HG03095 (cell line): Measurements from ENCODE around the gene QKI.
"Not testable (repeated sequence)": the region's sequence is repeated elsewhere in the genome, so short reads cannot be mapped to it uniquely, and the experiment has no call there.

Experiments
- ATAC-seq: cut with Tn5 transposase; IDR thresholded peaks from one replicate; pipeline ENCODE4 v1.9.1; 2021; ENCODE audit warnings: moderate library complexity; ENCODE audit not compliant: unreplicated experiment

Gene QKI

GRCh38 chr6:163572612-163573011, 158.1 kb downstream of the QKI start:
- ATAC-seq, result no peak

GRCh38 chr6:163573503-163574179, 159.1 kb downstream of the QKI start:
- ATAC-seq, result no peak

- no peak for ATAC-seq
Measured at GRCh38 chr6:163576114-163576513, 161.6 kb downstream of the QKI start.

GRCh38 chr6:163577404-163577803, 162.9 kb downstream of the QKI start:
- ATAC-seq, result no peak

- no peak for ATAC-seq
Measured at GRCh38 chr6:163579111-163579879, 164.8 kb downstream of the QKI start.

GRCh38 chr6:163579880-163580295, 165.4 kb downstream of the QKI start:
- ATAC-seq, result no peak

- no peak for ATAC-seq
Measured at GRCh38 chr6:163580311-163581030, 166.0 kb downstream of the QKI start.

- no peak for ATAC-seq
Measured at GRCh38 chr6:163583558-163583957, 169.0 kb downstream of the QKI start.

- ATAC-seq, result no peak
Measured at GRCh38 chr6:163585932-163586437, 171.5 kb downstream of the QKI start.

GRCh38 chr6:163586888-163587287, 172.4 kb downstream of the QKI start:
- ATAC-seq, result no peak

- ATAC-seq, result no peak
Measured at GRCh38 chr6:163588220-163588919, 173.9 kb downstream of the QKI start.

GRCh38 chr6:163589387-163589786, 174.9 kb downstream of the QKI start:
- ATAC-seq, result no peak

- not testable (repeated sequence) for ATAC-seq
Measured at GRCh38 chr6:163590132-163590531, 175.6 kb downstream of the QKI start.

GRCh38 chr6:163592872-163593271, 178.4 kb downstream of the QKI start:
- no peak for ATAC-seq

- no peak for ATAC-seq
Measured at GRCh38 chr6:163596174-163596573, 181.7 kb downstream of the QKI start.

- ATAC-seq, result no peak
Measured at GRCh38 chr6:163599136-163599535, 184.6 kb downstream of the QKI start.

- ATAC-seq, result no peak
Measured at GRCh38 chr6:163599684-163600083, 185.2 kb downstream of the QKI start.

- no peak for ATAC-seq
Measured at GRCh38 chr6:163600331-163600730, 185.8 kb downstream of the QKI start.

- ATAC-seq, result no peak
Measured at GRCh38 chr6:163600781-163601180, 186.3 kb downstream of the QKI start.

GRCh38 chr6:163602851-163603250, 188.3 kb downstream of the QKI start:
- no peak for ATAC-seq

GRCh38 chr6:163603395-163603794, 188.9 kb downstream of the QKI start:
- no peak for ATAC-seq
